Measurements from ENCODE around the gene APIP. TPM values are rescaled to one million over a fixed set of nuclear protein-coding genes. Genes with fewer than 3 reads are reported as not detected.
"Not testable (repeated sequence)": the region's sequence is repeated elsewhere in the genome, so short reads cannot be mapped to it uniquely, and the experiment has no call there.

The APIP gene
- total RNA-seq, 1 donor from 2014 or later: 21.3 TPM

- Mint-ChIP-seq H3K9me3 (ENCODE audit: unreplicated experiment) (no peaks in the 10 kb centered on the region), H3K27me3 (ENCODE audit: unreplicated experiment) (no peaks in the 10 kb centered on the region), H3K4me1 (ENCODE audit: unreplicated experiment) (peaks cover 27% of the 10 kb centered on the region), H3K4me3 (ENCODE audit: unreplicated experiment) (peak overlapping the region; percentile 93), H3K36me3 (ENCODE audit: unreplicated experiment) (peaks cover 10% of the 10 kb centered on the region), H3K27ac (ENCODE audit: unreplicated experiment) (peak overlapping the region; percentile 96)
- no peak for DNase-seq (ENCODE audit: extremely low spot score, unreplicated experiment)
- TF ChIP-seq CTCF (IDR thresholded peaks at IDR 0.05): no peak
Measured at GRCh38 chr11:34915136-34916014, 804 bp downstream of the APIP start.

GRCh38 chr11:34913556-34913955 is 2.6 kb downstream of the APIP start:
- H3K4me1 Mint-ChIP-seq (ENCODE audit: unreplicated experiment): peaks cover 23% of the 10 kb centered on the region
- H3K27ac Mint-ChIP-seq (ENCODE audit: unreplicated experiment); DNase-seq (ENCODE audit: extremely low spot score, unreplicated experiment); H3K4me3 Mint-ChIP-seq (ENCODE audit: unreplicated experiment); H3K27me3 Mint-ChIP-seq (ENCODE audit: unreplicated experiment); H3K9me3 Mint-ChIP-seq (ENCODE audit: unreplicated experiment): not testable (repeated sequence)
- peaks cover 10% of the 10 kb centered on the region for H3K36me3 Mint-ChIP-seq (ENCODE audit: unreplicated experiment)

GRCh38 chr11:34911676-34912075 is 4.5 kb downstream of the APIP start:
- H3K4me3 Mint-ChIP-seq (ENCODE audit: unreplicated experiment): no peak overlapping the region
- H3K4me1 Mint-ChIP-seq (ENCODE audit: unreplicated experiment): peaks cover 9% of the 10 kb centered on the region
- H3K27me3 Mint-ChIP-seq (ENCODE audit: unreplicated experiment): no peaks in the 10 kb centered on the region
- H3K36me3 Mint-ChIP-seq (ENCODE audit: unreplicated experiment): peaks cover 10% of the 10 kb centered on the region
- no peak overlapping the region for H3K27ac Mint-ChIP-seq (ENCODE audit: unreplicated experiment)
- H3K9me3 Mint-ChIP-seq (ENCODE audit: unreplicated experiment): no peaks in the 10 kb centered on the region
- DNase-seq (ENCODE audit: extremely low spot score, unreplicated experiment): no peak
- no peak for TF ChIP-seq CTCF (IDR thresholded peaks at IDR 0.05)

GRCh38 chr11:34910817-34911216 is 5.4 kb downstream of the APIP start:
- Mint-ChIP-seq H3K4me3 (ENCODE audit: unreplicated experiment) (no peak overlapping the region), H3K36me3 (ENCODE audit: unreplicated experiment) (peaks cover 10% of the 10 kb centered on the region)

GRCh38 chr11:34909955-34910354 is 6.2 kb downstream of the APIP start:
- H3K27me3 Mint-ChIP-seq (ENCODE audit: unreplicated experiment): no peaks in the 10 kb centered on the region
- peaks cover 3% of the 10 kb centered on the region for H3K4me1 Mint-ChIP-seq (ENCODE audit: unreplicated experiment)
- H3K27ac Mint-ChIP-seq (ENCODE audit: unreplicated experiment): no peak overlapping the region
- no peaks in the 10 kb centered on the region for H3K9me3 Mint-ChIP-seq (ENCODE audit: unreplicated experiment)
- H3K36me3 Mint-ChIP-seq (ENCODE audit: unreplicated experiment): peaks cover 10% of the 10 kb centered on the region
- TF ChIP-seq CTCF (IDR thresholded peaks at IDR 0.05): no peak
- H3K4me3 Mint-ChIP-seq (ENCODE audit: unreplicated experiment): no peak overlapping the region
- DNase-seq (ENCODE audit: extremely low spot score, unreplicated experiment): no peak

More at GRCh38 chr11:34910817-34911216, 5.4 kb downstream of the APIP start:
- TF ChIP-seq CTCF (IDR thresholded peaks at IDR 0.05): no peak
- Mint-ChIP-seq H3K27me3 (ENCODE audit: unreplicated experiment) (no peaks in the 10 kb centered on the region), H3K4me1 (ENCODE audit: unreplicated experiment) (peaks cover 9% of the 10 kb centered on the region), H3K9me3 (ENCODE audit: unreplicated experiment) (no peaks in the 10 kb centered on the region), H3K27ac (ENCODE audit: unreplicated experiment) (no peak overlapping the region)
- no peak for DNase-seq (ENCODE audit: extremely low spot score, unreplicated experiment)

Data from osteocyte (in vitro differentiated cells).